Stimulated activated effector memory CD8-positive, alpha-beta T cell treated with anti-CD3 and anti-CD28 coated beads, Interleukin-12 subunit alpha, Interleukin-12 subunit beta, amount 100 ng/mL, for 72 hours (primary cell): ENCODE data around the gene VWA1.
"Not testable (repeated sequence)": the region's sequence is repeated elsewhere in the genome, so short reads cannot be mapped to it uniquely, and the experiment has no call there.

Experiments used
- ATAC-seq: fragments of 150-1000 bp; cut with Tn5 transposase; 2 replicates; pipeline ENCODE4 v1.10.0; 2021
- DNase-seq, 2 donors: peaks; one replicate each; pipeline ENCODE4 v3.0.0; 2021 to 2022; ENCODE audit warnings: low spot score in 2 of 2
- H3K27ac Mint-ChIP-seq: one replicate; pipeline ENCODE4 v1.8.0; 2022; ENCODE audit warnings: mild to moderate bottlenecking, mixed read lengths
- H3K36me3 Mint-ChIP-seq: one replicate; pipeline ENCODE4 v1.8.0; 2022; ENCODE audit warnings: mild to moderate bottlenecking, mixed read lengths
- H3K4me1 Mint-ChIP-seq: one replicate; pipeline ENCODE4 v1.8.0; 2022; ENCODE audit warnings: mixed read lengths
- H3K4me3 Mint-ChIP-seq: one replicate; pipeline ENCODE4 v1.8.0; 2022; ENCODE audit warnings: mild to moderate bottlenecking, mixed read lengths
- H3K9me3 Mint-ChIP-seq: one replicate; pipeline ENCODE4 v1.8.0; 2022; ENCODE audit warnings: mixed read lengths

VWA1 gene

DNA sequence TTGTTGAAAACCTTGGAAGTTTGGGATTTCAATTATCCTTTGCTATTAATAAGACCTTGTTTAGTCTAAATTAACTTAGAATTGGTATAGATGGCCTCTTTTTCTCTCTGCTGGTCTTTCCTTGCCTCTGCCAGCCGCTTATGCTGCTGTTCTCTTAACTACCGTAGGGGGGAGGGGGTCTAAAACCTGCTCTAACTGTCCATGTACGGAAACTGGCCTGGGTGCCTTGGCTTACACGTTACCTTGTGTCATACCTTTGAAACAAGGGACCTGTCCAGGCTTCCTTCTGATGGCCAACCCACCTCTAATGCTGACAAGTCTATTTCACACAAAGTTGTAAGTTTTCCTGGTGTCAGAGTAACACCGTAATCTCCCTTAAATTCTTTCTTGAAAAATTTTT lies 18.1 kb upstream of the VWA1 start:
- peak overlapping the region; percentile 12 for H3K4me3 Mint-ChIP-seq
- not testable (repeated sequence) for H3K36me3 Mint-ChIP-seq, H3K9me3 Mint-ChIP-seq, H3K4me1 Mint-ChIP-seq, ATAC-seq, DNase-seq, H3K27ac Mint-ChIP-seq

DNA sequence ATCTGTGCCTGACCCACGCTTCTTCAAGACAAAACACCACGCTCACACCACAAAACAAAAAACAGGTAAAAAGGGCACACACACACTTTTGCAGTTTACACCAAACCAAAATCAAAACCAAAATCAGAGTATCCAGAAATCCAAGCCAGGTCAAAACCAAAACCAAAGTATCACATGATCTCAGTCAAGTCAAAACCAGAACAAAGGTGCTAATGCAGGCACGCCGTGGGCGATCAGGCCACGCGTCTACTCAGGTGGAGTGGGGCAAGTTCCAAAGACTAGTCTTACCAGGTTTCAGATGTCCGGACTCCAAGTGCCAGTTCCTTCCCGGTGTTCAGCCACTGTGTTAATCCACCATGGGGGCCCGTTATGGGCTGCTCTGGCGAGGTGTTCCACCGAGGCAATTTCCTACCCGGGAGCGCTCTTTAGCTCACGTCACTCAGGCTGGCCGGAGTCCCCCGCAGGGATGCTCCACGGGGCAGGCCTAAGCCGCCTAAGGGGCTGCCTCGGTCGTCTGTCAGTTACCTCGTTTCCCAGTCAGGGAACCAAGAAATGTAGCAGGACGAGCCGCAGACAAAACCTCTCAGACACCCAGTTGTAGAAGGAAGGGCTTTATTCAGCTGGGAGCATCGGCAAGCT lies 17.5 kb upstream of the VWA1 start:
- ATAC-seq, DNase-seq, H3K36me3 Mint-ChIP-seq, H3K27ac Mint-ChIP-seq, H3K9me3 Mint-ChIP-seq: not testable (repeated sequence)
- Mint-ChIP-seq H3K4me1 (peaks cover 12% of the 10 kb centered on the region), H3K4me3 (peak overlapping the region; percentile 12)

DNA sequence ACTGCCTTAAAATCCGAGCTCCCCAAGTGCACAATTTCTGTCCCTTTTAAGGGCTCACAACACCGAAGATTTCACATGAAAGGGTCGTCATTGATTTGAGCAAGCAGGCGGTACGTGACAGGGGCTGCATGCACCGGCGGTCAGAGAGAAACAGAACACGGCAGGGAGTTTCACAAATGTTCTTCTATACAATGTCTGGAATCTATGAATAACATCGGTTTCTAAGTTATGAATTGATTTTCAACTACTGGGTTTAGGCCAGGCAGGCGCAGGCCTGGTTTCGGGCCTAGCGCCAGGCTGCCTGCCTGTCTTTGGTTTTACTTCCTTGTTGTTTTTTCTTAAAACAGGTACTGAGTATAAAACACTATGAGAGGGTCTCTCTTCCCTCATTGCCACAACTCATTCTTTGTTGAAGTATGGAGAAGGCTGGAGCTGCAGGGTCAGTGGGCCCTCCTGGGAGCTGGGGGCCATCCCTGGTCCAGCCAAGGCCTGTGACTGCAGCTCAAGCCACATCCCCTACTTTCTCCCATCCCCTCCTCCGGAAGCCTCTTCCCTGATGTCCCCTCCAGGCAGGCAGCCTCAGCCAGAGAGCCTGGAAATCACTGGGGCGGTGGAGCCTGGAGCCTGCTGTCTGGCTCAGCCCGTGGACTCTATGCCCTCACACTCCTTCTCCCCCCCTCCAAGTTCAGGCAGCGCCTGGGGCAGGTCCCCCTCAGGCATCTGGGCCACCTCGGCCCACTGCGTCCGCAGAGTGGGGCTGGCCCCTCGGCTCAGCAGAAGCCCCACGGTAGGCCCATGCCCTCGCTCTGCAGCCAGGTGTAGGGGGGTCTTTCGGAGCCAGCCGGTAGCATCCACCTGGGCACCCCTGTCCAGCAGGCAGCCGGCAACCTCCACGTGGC lies 16.8 kb upstream of the VWA1 start:
- ATAC-seq, result no peak
- peaks cover 17% of the 10 kb centered on the region for H3K4me1 Mint-ChIP-seq
- H3K27ac Mint-ChIP-seq, result no peak overlapping the region
- no peak for DNase-seq
- no peaks in the 10 kb centered on the region for H3K9me3 Mint-ChIP-seq
- H3K36me3 Mint-ChIP-seq, result no peaks in the 10 kb centered on the region
- no peak overlapping the region for H3K4me3 Mint-ChIP-seq

DNA sequence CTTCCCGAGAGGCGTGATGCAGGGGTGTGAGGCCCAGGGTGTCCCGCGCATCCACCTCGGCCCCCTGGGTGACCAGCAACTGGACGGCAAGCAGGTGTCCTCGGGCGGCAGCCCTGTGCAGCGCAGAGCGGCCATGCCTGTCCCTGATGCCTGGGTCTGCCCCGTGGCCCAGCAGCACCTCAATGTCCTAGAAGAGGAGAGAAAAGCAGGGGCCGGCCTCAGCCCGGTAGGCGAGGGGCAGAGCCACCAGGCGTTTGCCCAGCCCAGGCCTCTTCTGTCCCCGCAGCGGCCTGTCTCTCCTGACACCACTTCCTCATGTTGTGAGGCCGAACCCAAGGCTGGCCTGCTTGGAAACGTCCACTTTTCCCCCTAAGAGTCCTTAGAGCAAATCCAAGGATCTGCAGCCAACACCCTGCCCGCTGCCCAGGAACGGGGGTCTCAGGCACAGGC lies 16.1 kb upstream of the VWA1 start:
- DNase-seq, result no peak
- no peak overlapping the region for H3K4me3 Mint-ChIP-seq
- H3K27ac Mint-ChIP-seq, result no peak overlapping the region
- H3K36me3 Mint-ChIP-seq, result no peaks in the 10 kb centered on the region
- H3K9me3 Mint-ChIP-seq, result no peaks in the 10 kb centered on the region
- peaks cover 17% of the 10 kb centered on the region for H3K4me1 Mint-ChIP-seq
- no peak for ATAC-seq

DNA sequence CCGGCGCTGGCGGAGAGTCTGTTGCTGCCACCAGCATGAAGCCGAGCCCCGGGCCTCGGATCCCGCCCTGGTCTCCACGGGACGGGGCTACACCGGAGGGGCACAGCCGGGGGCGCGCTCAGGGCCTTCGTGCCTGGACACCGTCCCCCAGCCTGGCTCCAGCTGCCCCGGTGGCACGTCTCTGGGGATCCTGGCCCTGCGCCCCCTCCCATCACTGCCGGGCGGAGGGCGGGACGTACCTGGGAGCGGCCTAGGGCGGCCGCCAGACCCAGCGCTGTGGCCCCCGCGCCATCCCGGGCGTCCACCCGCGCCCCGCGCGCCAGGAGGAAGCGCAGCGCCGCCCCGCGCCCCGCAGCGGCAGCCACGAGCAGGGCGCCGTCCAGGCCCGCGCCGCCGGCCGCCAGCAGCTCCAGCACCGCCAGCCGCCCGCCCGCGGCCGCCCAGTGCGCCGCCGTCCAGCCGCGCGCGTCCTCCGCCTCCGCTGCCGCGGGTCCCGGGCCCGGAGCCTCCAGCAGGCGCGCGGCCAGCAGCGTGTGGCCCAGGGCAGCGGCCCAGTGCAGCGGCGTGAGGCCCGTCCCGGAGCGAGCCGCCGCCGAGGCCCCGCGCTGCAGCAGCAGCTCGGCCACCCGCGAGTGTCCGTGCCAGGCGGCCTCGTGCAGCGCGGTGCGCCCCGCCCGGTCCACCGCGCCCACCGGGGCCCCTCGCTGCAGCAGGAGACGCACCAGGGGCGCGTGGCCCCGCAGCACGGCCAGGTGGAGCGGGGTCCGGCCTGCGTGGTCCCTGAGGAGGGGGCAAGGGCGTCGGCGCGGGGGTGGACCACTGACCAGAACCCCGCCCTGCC lies 15.5 kb upstream of the VWA1 start:
- ATAC-seq, result no peak
- no peak overlapping the region for H3K4me3 Mint-ChIP-seq
- peaks cover 17% of the 10 kb centered on the region for H3K4me1 Mint-ChIP-seq
- H3K27ac Mint-ChIP-seq, result no peak overlapping the region
- no peaks in the 10 kb centered on the region for H3K36me3 Mint-ChIP-seq
- DNase-seq, result no peak
- H3K9me3 Mint-ChIP-seq, result no peaks in the 10 kb centered on the region

DNA sequence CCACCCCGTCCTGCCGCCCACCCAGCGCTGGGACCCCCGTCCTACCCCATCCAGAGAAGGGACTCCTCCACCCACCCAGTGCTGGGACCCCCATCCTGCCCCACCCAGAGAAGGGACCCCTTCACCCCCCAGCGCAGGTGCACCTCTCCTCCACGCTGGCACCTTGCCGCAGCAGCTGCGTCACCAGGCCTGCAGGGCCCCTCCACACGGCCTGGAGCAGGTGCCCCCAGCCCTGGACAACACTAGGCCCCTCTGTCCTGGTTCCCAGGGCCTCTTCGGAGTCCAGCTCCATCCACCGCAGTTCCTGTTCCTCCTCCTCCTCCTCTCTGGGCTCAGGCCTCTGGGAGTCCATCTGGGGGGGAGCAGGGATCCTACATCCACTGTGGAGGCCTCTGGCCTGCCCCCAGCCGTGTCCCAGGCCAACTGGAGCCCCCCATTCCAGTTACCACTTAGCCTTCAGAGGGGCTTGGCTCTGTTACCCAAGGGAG lies 14.8 kb upstream of the VWA1 start:
- H3K36me3 Mint-ChIP-seq, result no peaks in the 10 kb centered on the region

DNA sequence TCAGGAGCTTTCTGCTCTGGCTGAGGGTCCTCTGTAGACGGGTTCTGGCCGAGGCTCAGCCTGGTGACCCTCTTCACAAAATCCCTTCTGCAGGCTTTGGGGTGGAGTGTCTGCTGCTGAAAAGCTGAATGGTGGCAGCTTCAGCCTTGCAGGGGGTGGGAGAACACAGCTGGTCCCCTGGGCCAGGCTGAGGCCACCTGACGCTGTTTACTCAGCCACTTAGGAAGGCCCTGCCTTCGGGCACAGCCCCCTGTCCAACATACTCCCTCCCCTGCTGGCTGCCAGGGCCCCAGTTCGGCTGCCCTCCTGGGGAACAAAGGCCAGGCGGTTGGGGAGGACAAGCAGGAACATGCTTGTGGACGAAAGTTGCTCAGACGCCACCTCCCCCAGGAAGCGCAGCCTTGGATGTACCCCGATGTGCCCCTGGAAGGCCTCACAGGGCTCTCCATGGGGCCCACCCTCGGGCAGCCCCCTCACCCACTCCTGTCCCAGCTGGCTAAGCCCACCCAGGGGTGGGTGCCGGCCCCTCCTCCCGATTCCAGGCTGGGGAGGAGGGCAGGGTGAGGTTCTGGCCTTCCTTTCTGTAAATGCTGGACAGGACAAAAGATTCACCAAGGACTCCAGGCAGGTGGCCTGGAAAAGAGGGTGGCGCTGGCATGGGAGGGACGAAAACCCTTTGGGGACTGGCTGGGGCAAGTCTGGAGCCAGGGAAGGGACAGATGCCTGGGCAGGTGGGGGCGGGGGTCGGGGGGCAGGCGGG lies 14.2 kb upstream of the VWA1 start, which contains the start of gene ANKRD65:
Gene ANKRD65, minus strand, starts transcription at position 130 of the 760 bp plus-strand sequence. CDS start 271 bp downstream, outside the sequence.
- no peaks in the 10 kb centered on the region for H3K36me3 Mint-ChIP-seq
- DNase-seq, result no peak

More for the DNA sequence above, 14.8 kb upstream of the VWA1 start:
- H3K9me3 Mint-ChIP-seq, result no peaks in the 10 kb centered on the region
- H3K27ac Mint-ChIP-seq, result no peak overlapping the region
- H3K4me1 Mint-ChIP-seq, result peaks cover 17% of the 10 kb centered on the region
- DNase-seq (no peak), ATAC-seq (no peak)
- H3K4me3 Mint-ChIP-seq, result no peak overlapping the region

DNA sequence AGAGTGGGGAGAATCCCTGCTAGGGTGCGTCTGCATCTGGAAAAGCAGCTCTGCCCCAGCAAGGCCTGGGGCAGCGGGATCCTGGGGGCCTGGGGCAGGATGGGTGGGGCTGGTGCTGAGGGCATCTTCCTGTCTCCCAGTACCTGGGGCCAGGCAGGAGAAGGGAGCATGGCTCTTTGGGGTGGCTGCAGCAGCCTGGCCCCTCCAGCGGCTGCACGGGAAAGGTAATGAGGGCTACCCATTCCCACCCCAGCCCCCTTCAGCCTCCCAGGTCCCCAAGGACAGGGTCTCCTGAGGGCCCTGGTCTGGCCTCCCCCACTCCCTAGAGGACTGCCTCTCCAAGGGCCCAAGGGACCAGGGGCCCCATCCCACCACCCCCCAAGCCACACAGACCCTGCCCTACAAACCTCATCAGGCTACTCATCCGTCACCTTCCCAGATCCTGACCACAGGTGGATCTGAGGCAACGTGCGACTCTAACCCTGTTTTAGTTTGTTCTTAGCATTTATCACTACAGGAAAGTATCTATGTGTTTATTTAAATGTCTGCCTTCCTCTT lies 13.5 kb upstream of the VWA1 start:
- peaks cover 17% of the 10 kb centered on the region for H3K4me1 Mint-ChIP-seq
- DNase-seq, result no peak
- H3K36me3 Mint-ChIP-seq, result no peaks in the 10 kb centered on the region
- H3K9me3 Mint-ChIP-seq, result no peaks in the 10 kb centered on the region
- no peak overlapping the region for H3K27ac Mint-ChIP-seq
- no peak for ATAC-seq
- no peak overlapping the region for H3K4me3 Mint-ChIP-seq

More for the DNA sequence above, 14.2 kb upstream of the VWA1 start, which contains the start of gene ANKRD65:
- Mint-ChIP-seq H3K4me1 (peaks cover 17% of the 10 kb centered on the region), H3K27ac (no peak within 1 kb of the TSS), H3K4me3 (no peak within 1 kb of the TSS), H3K9me3 (no peaks in the 10 kb centered on the region)
- ATAC-seq, result no peak

DNA sequence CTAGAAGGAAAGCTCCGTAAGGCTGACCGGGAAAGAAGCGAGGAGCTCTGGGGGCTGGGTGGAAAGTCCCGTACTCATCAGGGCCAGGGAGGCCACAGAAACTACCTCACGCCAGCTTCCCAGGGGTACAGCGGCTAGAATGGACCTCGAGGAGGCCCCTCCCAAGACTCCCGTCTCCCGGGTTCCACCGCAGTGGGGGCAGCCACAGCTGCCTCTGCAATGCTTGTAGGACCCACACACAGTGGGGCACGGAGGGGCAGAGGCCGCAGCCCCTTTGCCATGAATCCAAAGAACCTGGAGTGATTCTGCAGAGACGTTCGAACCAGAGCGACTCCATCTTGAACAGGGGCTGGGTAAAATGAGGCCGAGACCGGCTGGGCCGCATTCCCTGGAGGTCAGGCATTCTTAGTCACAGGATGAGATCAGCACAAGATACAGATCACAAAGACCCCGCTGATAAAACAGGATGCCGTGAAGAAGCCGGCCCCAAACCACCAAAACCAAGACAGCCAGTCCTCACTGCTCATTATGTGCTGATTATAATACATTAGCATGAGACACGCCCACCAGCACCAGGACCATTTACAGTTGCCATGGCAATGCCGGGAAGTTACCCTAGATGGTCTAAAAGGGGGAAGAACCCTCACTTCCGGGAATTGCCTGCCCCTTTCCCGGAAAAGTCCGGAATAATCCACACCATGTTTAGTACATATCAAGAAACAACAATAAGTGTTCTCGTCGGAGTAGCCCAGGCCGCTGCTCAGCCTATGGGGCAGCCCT lies 12.8 kb upstream of the VWA1 start:
- ATAC-seq (peak; percentile 48), DNase-seq (no peak)
- no peak overlapping the region for H3K4me3 Mint-ChIP-seq
- H3K36me3 Mint-ChIP-seq, result no peaks in the 10 kb centered on the region
- peaks cover 14% of the 10 kb centered on the region for H3K4me1 Mint-ChIP-seq
- no peak overlapping the region for H3K27ac Mint-ChIP-seq
- H3K9me3 Mint-ChIP-seq, result no peaks in the 10 kb centered on the region

DNA sequence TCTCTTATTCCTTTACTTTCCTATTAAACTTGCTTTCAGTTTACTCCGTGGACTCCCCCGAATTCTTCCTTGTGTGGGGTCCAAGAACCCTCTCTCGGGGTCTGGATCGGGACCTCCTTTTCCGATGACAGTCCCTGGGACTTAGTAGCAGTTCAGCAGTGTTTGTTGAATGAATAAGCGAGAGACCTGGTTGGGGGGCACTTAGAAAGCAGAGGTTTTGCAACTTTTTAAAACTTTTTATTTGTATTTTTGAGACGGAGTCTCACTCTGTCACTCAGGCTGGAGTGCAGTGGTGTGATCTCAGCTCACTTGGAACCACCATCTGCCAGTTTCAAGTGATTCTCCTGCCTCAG lies 12.3 kb upstream of the VWA1 start:
- no peak overlapping the region for H3K27ac Mint-ChIP-seq
- no peak for ATAC-seq
- no peaks in the 10 kb centered on the region for H3K9me3 Mint-ChIP-seq
- peaks cover 11% of the 10 kb centered on the region for H3K4me1 Mint-ChIP-seq
- no peaks in the 10 kb centered on the region for H3K36me3 Mint-ChIP-seq
- no peak for DNase-seq
- H3K4me3 Mint-ChIP-seq, result no peak overlapping the region

DNA sequence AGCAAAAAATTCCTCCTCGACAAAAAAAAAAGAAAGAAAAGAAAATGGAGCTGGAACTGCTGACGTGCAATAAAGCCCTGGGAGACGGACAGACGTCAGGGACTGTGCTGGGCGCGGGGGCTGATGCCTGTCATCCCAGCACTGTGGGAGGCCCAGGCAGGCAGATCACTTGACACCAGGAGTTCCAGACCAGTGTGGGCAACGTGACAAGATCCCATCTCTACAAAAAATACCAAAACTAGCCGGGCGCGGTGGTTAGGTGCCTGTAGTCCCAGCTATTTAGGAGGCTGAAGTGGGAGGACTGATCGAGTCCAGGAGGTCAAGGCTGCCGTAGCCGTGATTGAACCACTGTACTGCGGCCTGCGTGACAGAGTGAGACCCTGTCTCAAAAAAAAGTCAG lies 10.8 kb upstream of the VWA1 start:
- ATAC-seq, result no peak
- Mint-ChIP-seq H3K27ac (no peak overlapping the region), H3K9me3 (no peaks in the 10 kb centered on the region), H3K36me3 (no peaks in the 10 kb centered on the region), H3K4me3 (no peak overlapping the region), H3K4me1 (peaks cover 11% of the 10 kb centered on the region)
- no peak for DNase-seq

DNA sequence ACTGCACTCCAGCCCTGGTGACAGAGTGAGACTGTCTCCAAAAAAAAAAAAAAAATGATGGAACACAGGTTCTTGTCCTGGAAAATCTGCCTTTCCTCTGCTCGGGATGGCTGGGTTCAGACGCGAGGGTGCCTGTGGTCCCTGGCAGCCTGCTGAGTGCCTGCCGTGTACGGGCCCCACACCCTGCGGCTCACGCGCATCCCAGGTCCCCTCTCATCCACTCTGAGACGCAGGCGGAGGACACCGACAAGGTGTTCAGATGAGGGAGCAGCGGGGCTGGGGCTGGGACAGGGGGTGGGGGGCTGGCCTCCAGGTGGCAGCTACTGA lies 10.1 kb upstream of the VWA1 start:
- no peak for ATAC-seq

DNA sequence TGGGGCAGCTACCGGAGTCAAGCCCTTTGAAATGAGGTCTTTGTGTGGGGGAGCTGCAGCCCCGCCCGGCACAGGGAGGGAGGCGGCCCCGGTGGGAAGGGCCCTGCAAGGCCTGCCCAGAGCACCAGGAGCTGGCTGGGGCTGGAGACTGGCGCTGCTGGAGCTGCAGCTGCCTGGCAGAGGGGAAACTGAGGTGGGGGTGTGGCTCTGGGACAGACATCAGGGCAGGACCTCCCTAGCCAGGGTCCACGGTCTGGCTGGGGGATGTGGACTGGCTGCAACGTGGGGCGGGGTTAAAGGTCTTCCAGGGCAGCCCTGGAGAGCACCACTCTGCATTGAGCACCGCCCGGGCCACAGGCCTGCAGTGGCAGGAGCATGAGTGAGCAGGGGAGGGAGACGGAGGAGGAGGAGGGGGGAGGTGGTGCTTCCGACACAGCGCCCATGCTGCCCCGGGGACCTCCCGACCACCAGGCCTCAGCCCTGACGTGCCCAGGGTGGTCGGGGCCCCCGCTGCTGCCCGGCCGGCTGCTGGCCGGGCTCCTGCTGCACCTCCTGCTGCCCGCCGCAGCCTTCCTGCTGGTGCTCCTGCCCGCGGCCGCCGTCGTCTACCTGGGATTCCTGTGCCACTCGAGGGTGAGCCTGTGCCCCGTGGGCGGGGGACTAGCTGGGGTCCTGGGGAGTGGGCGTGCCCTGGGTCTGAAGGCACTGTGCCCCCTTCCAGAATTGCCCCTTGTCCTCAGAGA lies 9.6 kb upstream of the VWA1 start:
- Mint-ChIP-seq H3K4me1 (peaks cover 11% of the 10 kb centered on the region), H3K4me3 (no peak overlapping the region), H3K9me3 (no peaks in the 10 kb centered on the region), H3K36me3 (no peaks in the 10 kb centered on the region), H3K27ac (no peak overlapping the region)
- no peak for ATAC-seq
- DNase-seq, result no peak

More for the DNA sequence above, 10.1 kb upstream of the VWA1 start:
- H3K4me1 Mint-ChIP-seq, result peaks cover 11% of the 10 kb centered on the region
- H3K27ac Mint-ChIP-seq, result no peak overlapping the region
- no peaks in the 10 kb centered on the region for H3K36me3 Mint-ChIP-seq
- no peak for DNase-seq
- H3K9me3 Mint-ChIP-seq, result no peaks in the 10 kb centered on the region
- no peak overlapping the region for H3K4me3 Mint-ChIP-seq
